GM21528 (cell line): ENCODE results near the gene CISH.

ENCODE experiments used
- ATAC-seq: cut with Tn5 transposase; IDR thresholded peaks from one replicate; pipeline ENCODE4 v1.9.1; 2021; ENCODE audit warnings: mild to moderate bottlenecking, moderate library complexity; ENCODE audit not compliant: unreplicated experiment, low FRiP score

Gene CISH

DNA sequence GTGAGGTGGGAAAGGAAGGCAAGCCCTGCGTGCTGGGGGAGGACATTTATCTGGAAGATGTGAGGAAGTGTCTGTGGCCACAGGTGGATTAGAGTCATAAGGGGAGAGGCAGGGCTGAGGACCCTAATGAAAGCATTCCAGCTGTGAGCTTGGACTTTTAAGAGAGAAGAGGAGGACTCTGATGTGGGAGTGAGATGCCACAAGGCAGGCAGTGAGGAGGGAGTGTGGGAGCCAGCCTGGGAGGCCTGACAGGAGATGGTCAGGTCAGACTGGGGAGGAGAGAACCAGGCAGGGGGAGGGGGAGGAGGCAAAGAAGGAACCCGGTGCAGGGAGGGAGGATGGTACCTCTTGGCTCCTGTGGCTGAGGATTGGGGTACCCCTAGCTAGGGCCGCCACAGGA, 26.4 kb upstream of the CISH start:
- ATAC-seq: no peak

DNA sequence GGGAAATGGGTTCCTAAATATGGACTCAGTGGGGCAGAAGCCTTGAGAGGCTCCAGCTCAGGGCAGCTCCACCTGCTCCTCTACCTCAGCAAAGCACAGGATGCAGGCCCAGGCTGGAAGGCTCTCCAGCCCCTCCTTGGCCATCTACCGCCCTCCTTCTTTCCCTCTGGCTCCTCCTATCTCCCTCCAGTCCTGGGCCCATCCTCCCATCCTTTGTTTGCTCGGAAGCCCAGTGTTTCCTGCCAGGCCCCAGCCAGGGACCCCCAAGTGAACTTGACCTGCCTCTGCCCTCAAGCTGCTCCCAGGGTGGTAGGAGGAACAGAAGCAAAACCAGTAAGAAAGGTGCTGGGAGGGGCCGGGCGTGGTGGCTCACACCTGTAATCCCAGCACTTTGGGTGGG, 25.4 kb upstream of the CISH start:
- no peak for ATAC-seq

DNA sequence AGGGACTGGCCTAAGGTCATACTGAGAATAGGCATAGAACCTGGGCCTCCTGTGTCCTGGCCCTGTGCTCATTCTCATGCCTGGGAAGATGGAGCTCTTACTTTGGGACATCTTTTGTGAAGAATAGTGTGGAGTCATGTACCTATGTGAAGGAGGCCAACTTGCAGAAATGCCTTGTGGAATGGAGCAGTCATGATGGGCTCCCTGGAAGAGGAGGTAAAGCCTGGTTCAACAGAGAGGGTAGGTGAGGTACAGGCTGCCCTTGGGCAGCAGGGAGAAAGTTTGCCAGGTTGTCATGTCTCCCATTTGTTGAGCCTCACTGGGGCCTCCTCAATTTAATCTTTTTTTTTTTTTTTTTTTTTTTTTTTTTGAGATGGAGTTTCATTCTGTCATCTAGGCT, 23.5 kb upstream of the CISH start:
- ATAC-seq: no peak

DNA sequence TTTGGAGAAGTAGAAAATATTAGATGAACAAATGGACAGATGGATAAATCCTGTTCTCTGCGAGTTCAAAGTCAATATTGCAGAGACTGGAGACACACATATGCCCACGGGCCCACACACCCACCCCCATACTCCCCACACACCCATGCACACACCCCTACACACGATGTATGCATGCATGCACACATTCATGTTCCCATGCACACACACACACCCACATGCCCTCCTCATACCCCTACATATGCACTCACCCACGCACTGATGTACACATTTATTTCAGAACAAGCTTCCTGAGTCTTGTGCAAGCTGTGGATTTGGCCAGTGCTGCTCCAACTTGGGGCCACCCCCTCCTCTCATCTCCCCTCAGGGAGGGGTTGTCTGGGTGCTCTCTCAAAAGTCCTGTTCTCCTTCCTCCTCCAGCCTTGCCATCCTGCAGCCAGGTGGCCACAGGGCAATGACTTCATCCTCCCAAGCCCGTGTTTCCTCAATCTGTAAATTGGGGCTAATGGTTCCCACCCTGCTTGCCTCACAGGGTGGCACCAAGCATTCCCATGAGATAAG, 21.7 kb upstream of the CISH start:
- no peak for ATAC-seq

DNA sequence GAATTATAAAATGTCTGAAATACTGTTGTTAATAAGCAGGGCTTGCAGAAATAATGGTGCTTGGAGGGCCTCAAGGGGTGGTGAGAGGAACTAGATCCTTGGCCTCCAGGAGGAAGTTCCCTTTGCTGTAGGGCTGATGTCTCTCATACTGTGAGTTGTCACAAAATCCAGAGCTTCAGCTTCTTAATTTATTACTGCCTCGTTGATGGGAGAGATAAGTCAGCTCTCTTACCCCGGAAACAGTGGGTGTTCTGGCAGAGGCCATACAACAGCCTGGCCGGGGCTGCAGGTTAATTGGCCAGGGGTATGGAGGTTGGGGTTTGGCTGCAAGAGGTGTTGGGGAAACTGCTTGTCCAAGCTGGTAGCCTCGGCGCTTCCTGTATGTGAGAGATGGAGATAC, 20.9 kb upstream of the CISH start:
- ATAC-seq: no peak

DNA sequence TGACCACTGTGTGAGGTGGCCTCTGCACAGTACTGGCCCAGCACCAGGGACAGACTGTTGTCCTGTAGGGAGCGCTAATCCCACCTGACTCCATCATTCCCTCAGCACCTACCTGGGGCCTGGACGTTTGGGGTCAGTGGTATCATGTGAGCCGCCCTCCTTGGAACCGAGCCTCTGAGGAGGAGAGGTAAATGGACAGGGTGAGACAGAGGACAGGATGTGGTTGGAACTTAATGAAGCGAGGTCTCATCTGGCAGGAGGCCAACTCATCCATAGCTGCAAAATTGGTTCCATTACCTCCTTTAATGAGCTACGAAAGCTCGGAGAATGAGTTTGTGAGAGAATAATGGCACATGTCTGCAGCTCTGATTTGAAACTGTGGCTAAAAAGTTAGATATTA, 19.3 kb upstream of the CISH start:
- no peak for ATAC-seq

DNA sequence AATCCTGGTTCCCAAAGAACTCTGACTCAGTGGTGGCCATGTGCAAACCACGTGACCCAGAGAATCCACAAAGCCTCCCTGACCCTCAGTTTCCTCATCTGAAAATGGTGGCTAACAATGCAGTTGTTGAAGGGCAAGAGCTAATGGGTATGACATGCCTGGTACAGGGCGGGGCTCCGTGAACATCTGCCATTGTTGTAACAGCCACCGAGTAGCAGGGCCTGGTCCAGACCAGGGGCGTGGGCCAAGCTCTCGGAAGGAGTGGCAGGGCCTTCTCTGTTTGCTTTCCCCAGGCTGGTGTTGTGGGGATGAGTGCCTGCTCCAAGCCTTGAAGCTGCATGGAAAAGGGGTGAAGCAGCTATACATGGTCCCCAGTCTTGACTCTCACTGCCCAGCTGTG, 18.8 kb upstream of the CISH start:
- ATAC-seq: no peak

DNA sequence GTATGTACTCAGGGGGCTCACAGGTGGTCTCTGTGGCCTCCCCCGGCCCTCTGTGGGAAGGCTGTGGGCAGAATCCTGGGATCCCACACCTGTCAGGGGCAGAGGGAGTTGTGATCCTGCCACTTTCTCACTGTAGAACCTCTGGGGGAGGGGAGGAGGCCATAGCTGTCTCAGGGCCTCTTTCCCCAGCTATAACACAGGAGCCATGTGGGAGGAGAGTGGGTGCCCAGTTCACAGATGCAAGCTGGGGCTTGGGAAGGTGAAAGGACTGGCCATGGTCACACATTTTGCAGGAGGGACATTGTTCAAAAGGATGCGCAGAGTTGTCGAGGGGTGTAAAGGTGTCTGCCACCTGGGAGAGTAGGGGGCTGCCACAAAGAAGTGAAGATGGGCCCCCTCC, 17.0 kb upstream of the CISH start:
- ATAC-seq: no peak

DNA sequence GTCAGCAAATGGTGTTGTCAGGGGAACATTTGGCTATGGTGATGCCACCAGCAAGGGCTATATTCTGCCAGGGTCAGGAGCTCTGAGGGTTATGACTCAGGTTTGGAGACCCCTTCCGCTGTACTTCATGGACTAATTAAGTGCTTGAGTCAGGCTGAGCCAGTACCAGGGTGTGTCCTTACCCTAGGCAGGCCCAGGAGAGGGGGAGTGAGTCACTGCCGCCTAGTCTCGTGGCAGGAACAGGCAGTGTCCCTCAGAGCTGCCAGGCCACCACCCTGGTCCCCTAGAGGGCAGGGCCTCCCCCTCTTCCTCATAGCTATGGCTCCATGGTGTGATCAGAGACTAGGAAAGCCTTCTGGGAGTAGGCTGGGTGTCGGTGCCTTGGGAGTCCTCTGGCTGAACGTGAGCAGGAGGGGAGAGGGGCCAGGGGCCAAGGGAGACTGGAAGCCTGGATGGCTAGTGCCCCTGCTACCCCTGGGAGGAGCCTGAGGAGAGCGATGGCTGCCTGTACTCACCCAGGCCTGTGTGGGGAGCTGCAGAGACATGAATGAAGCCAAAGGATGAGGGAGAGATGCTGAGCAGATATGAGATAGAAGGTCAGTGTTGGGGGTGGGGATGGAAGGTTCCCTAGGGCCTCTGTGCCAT, 16.0 kb upstream of the CISH start:
- ATAC-seq: no peak

DNA sequence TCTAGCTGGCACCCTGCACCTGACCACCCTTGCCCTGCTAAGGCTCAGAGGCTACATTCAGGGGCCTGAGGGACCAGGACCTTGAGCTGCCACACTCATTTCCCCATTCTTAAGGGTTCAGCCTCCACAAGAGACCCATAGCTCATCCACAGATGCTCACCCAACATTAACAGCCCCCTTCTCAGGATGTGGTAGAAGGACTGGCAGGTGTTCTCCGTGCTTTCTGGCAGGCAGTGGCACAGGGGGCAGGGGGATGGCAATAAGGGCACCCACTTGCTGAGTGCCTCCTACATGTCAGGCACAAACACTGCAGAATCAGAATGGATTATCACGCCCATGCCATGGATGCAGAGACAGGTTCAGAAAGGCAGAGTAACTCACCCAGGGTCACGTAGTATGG, 14.8 kb upstream of the CISH start:
- ATAC-seq: no peak

DNA sequence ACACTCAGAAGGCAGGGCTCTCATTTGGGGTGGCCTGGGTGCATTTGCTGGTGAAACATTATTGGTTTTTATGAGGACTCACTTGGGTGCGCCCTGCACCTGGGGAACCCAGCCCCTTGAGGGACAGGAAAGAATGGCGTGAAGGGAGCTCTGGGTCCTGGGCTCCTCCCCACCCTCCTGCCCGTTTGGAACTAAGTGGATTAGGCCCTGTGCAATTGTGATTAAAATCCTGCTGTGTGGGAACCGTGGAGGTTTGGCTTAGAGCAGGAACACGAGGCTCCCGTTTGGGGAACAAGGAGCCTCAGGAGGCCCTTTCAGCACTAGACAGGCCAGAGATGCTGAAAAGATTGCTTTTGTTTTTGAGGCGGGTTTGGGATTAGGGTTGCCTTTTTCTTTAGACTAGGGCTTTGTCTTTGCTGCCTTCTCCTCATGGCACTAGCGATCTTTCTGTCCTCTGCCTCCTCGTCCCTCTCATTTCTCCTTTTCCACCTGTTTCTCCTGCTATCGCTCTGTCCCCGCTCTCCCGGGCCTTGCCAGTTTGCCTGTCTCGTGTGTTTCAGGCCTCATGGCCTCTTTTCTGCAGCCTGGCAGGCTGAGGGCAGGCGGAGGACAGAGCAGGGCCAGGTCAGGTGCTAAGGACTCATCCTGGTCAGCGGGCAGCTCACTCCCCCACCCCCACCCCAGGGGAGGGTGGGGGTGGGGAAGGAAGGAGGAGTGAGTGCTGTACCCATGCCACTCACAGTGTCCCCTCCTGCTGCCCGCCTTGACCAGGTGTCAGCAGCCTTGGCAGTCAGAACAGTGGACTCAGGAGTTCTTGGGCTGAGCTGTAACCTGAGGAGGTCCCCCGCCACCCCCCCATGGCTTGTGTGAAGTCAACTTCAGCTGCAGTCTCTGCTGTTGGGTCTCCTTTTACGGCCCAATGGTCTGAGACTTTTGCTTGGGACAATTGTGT, 13.9 kb upstream of the CISH start:
- no peak for ATAC-seq

DNA sequence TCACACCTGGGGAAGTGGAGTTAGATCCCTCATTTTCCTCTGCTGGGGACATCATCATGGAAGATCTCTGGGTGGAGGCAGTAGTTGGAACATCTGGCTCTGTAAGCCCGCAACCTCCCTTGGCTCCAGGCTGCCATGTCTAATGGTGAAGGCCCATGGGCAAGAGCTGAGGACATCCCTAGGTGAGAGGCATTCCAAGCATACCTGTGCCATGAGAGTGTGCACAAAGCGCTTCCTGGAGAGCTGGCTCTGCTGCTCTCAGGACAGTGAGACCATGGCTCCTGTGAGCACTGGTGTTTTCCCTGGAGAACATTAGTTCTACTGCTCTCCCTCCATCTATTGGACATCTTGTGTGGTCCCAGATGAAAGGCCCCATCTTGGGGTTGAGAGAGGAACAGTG, 13.1 kb upstream of the CISH start:
- ATAC-seq: no peak

DNA sequence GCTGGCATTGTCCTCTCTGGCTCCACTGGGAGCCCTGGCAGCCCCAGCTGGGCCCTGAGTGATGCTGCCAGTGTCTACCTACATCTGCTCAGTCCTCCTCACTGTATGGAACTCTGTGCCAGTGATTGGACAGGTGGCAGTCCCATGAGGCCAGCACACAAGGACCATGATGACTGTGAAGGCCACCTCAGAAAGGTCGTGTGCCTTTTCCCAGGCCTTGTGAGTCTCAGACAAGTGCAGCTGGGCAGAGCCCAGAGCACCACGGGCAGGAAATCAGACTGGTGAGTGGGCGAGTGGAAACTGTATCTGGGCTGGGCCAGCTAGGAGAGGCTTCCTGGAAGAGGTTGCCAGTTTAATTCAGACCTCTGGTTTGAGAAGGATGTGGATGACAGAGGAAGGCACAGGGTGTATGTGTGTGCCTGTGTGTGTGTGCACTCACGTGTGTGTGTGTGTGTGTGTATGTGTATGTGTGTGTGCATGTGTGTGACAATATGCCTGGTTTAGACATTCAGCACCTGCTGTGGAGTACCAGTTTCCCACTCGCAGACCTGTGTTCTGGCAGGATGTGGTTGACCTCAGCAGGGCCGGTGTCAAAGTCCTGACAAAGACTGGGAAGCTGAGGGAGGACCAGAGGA, 12.4 kb upstream of the CISH start:
- ATAC-seq: peak; percentile 49

DNA sequence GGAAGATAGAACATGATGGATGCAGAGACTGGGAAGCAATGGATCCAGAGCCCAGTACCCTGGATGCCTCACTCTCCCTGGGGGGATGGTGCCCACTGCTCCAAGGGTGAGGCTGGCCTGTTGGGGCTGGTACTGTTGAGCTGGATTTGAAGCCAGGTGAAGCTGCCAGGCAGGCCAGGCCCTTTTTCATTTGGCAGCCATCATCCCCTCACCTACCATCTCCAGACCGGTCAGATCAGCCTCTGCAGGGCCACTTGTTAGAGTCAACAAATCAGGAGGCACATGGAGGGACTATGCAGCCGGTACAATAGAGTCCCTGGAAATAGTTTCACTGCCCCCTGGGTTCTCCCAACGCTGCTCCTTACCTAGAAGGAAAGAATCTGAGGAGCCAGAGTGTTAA, 11.3 kb upstream of the CISH start:
- no peak for ATAC-seq

DNA sequence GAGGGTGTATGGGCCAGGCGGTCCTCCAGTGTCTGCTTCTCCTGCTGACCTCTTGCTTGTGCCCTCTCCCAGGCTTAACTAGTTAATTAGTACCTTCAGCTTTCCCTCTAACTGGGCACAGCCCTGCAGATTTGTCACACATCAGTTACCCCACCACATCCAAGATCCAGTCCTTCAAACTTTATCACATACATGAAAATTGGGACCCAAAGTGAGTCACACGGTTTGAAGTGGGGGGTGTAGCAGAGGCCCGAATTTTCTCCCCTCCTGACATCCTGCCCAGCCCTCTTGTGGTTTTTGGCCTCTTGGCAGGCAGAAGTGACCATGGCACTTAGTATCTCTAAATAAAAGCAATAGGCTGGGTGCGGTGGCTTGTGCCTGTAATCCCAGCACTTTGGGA, 9.2 kb upstream of the CISH start:
- ATAC-seq: no peak

DNA sequence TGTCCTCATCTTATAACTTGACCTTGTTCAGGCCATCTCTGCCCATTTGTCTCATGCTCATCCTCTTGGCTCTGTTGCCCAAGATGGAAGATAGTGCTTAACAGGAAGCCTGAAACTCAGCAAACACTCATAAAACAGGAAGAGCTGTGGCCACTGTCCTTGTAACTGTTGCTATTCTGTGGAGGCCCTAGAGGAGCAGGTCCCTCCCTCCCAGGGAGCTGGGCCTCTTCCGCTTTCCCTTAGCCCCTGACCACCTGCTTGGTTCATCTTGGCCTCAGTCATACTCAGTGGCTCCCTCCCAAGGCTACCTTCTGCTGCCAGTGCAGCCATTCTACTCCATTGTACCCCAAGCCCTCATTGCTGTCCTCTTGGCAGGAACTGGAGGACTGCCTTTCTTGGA, 8.8 kb upstream of the CISH start:
- ATAC-seq: no peak

DNA sequence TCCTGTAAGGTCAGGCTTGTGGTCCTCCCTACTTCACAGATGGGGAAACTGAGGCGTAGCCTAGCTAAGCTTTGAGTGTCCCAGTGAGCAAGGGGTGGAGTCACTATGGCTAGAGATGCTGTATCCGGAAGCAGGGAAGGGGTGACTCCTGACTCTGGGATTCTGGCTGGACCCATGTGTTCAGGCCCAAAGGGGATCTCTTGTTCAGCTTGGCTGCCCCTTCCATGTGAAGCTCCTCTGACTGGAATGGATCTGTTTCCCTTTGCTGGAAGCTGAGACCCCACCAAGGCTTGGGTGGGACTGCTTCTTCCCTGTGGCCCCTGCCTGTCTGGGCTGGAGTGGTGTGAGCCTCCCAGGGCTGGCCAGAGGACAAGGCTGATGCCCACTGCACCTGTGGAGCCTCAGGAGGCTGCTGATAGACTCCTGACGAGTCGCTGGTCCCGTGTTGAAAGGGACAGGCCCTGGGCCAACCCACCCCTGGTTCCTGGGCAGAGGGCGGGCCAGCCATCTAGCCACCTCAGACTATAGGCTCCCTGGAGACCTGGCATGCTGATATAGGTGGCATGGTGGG, 6.4 kb upstream of the CISH start:
- no peak for ATAC-seq

DNA sequence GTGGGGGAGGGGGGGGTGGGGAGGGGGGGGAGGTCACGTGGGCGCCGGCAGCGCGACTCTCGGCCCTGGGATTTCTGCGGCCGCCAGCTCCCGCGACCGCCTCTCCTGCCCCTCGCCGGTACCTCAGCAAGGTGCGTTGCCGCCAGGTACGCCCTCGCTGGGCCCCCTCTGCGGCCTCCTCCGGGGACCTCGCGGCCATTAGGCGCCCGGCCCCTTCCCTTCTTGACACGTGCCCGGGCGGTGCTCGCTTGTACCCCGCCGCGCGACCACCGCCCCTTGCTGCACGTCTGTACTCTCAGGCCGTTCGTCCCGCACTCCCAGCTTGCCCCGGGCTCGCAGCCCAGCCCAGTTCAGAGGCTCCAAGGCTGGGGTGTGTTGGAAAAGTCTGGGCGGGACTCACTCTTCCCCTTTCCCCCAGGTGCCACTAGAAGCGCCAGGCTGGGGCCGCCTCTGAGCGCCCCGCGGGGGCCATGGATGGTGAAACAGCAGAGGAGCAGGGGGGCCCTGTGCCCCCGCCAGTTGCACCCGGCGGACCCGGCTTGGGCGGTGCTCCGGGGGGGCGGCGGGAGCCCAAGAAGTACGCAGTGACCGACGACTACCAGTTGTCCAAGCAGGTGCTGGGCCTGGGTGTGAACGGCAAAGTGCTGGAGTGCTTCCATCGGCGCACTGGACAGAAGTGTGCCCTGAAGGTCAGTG, 5.7 kb upstream of the CISH start, which contains the start of gene MAPKAPK3:
MAPKAPK3 (plus strand) TSS at position 56 of the 696 bp plus-strand sequence; CDS start at position 471, 415 bp downstream.
- peak; percentile 19 for ATAC-seq

DNA sequence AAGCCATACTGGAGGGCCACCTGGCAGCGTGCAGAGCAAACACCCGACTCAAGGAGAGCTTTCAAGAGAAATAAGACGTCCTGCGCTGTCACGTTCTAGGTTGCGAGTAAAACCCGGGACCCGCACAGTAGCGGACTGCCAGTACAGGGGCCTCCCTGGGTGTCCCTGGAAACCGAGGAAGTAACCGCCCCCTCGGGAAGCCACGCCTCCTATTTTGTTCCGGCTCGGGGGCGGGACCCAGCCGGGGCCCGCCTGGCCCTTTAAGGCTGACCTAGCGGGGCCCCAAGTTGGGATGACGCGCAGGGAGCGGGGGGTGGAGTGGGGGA, 5.2 kb upstream of the CISH start:
- ATAC-seq: peak; percentile 58

DNA sequence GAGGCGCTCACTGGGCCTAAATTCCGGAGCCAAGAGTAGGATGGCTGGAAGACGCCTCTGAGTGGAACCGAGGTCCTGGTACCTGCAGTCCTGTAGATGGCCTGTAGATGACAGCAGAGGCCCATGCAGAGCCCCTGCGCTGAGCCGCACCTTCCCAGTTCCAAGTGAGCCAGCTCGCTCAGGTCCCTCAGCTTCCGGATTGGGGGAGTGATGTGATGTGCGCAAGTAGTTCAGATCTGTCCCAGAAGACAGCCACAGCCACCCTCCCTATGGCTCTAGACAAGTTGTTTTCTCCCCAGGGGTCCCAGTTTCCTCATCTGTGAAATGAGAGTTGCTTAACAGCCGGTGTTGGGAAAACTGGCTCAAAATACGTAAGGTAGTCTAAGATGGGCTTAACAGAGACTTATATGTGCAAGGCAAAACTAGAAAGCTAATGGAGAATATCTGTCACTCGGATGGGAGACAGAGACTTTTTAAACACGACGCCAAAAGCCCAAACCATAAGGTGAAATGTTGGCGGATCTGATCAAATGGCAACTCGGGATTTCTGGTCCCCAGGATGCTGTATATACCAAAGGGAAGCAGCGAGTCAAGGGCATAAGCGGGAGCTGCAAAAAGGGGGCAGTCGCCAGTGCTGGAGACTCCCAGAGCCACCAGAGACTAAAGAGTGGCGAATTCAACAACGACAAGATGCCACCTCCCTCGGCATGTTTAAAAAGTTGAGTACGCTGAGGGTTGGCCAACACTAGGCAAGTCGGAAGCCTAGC, 4.6 kb upstream of the CISH start:
- peak; percentile 29 for ATAC-seq
